HG02852 (cell line): ENCODE results near the gene EIF4EBP2.

ENCODE experiments used
- ATAC-seq: cut with Tn5 transposase; IDR thresholded peaks from one replicate; pipeline ENCODE4 v1.9.1; 2021; ENCODE audit warnings: mild to moderate bottlenecking, moderate library complexity; ENCODE audit not compliant: unreplicated experiment

Gene EIF4EBP2

DNA sequence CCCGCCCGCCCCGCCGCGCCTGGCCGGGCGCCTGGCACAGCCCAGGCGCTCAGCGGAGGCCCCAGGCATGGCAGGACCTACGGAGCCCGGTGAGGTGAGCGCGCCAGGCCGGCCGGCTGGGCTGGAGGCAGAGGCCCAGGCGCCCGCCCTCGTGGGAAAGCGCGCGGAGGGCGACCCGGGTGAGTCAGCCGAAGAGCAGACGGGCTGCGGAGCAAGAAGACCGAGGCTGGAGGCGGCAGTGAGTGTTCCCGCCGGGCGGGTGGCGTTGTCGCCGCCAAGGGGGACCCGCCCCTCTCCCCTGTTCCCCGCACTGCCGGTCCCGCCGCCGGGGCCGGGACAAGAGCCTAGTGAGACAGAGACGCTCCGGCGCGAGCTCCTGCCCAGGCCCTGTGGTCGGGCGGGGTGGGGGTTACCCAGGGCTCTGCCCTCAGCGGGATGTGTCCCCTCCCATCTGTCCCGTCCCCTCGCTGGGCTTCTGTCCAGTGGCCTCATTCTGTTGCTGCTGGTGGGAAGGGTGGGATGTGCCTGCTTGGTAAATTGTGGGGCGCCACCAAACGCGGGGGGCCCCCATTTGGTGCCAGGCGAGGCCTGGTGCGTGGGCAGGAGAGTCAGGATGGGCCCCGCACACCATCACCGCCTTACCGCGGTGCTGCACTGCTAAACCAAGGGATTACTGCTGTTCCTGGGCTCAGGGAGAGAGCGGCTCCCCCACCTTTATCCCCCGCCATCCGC, 54.5 kb downstream of the EIF4EBP2 start:
- ATAC-seq: no peak

DNA sequence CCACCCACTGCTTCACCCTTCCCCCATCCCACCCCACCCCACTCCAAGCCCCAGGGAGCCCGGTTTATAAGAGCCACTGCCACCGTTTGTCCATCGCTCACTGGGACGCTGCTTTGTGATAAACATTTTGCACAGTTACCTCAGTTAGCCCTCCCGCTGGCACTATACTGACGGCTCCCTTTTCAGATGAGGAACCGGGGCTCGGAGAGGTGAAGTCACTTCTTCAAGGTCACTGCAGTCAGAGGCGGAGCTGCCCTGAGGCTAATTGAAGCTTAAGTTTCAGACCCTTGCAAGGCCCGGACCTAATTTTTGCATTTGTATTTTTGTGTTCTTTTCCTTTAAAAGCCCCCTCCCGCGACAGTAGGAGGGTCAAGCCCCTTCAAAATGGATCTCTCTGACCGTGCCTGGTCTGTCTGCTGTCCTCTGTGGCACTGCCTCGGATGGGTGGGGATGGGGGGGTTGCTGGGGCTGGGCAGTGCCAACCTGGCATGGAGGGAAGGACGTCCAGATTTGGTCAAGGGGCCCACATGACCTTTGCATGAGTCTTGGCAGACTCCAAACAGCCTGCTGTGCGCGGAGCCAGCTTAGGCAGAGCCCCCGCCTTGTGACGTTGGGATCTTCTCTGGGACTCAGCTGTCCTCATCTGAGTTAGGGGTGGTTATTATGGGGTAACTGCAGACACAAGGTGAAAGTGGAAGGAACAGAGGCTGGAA, 55.3 kb downstream of the EIF4EBP2 start:
- no peak for ATAC-seq

GRCh38 chr10:70459774-70460490, 56.0 kb downstream of the EIF4EBP2 start:
- no peak for ATAC-seq

DNA sequence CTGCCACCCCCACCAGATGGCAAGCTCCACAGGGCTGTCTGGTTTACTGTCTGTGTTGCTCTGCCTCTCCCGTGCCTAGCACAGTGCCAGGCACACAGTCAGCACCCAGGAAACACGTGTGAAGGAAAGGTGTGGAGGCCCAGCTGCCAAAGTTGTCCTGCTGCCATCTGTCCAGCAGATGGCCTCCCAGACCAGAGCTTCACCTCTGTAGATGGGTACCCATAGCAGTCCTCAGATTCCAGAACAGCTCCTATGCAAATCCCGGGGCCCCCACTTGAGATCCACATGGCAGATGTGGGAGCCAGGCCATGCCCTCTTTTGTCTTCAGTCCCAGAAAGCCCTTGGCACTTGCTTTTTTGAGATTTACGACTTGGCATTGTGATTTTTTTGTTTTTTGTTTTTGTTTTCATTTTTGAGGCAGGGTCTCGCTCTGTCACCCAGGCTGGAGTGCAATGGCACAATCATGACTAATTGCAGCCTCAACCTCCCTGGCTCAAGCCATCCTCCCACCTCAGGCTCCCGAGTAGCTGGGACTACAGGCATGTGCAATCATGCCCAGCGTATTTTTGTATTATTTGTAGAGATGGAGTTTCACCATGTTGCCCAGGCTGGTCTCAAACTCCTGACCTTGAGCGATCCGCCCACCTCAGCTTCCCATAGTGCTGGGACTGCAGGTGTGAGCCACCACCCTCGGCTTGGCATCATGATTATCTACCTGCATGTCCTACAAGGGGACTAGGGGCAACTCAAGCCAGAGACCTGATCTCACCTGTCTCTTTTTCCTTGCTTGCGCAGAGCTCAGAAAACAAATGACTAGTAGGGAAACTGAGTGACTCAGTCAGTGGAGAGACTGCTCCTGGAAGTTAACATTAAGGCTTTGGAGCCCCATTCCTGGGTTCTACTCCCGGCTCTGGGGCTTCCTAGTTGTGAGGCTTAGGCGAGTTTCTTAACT, 57.7 kb downstream of the EIF4EBP2 start:
- peak; percentile 57 for ATAC-seq

DNA sequence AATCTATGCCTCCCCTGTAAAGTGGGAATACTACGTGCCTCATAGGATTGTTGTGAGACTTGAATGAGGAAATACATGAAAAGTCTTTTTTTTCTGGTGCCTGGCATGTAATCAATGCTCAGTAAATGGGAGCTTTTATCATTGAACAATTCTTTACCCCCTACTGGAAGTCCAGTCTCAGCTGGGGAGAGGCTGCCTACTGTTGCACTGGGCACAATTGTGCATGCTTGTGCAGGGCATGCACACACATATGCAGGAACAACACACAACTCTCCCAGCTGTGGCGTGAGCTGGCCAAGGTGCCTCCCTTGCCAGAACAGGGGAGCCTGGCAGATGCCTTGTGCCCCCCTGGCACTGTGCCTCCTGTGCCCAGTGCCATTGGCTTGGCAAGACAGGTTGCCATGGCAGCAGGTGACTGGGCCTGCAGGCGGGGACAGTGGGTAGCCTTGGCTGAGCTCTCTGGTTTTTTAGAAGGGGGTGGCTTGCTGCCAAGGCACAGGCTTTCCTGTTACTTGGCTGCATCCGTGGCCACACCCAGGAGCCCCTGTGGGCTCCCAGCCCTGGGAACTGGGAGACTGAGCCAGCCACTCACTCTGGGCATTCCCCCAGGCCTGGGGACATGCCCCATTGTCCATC, 58.5 kb downstream of the EIF4EBP2 start:
- no peak for ATAC-seq

GRCh38 chr10:70465278-70465677, 61.3 kb downstream of the EIF4EBP2 start:
- ATAC-seq: no peak

DNA sequence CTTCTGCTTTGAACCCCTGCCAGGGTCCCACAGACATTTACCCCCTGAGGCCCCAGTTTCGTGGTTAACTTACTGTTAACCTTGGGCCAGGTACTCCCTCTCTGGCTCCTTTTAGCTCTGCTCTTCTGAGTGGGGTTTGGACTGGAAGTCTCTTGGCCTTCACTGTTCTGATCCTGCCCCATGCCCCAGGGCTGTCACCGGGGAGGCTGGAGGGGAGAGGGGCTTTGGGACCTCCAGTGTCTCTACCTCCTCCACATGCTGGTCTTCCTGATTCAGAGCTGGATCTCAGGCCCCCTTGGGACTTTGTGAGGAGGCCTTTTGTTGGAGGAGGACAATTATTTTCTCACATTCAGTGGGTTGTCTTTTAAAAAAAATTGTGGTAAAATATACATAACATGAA, 61.9 kb downstream of the EIF4EBP2 start:
- no peak for ATAC-seq

DNA sequence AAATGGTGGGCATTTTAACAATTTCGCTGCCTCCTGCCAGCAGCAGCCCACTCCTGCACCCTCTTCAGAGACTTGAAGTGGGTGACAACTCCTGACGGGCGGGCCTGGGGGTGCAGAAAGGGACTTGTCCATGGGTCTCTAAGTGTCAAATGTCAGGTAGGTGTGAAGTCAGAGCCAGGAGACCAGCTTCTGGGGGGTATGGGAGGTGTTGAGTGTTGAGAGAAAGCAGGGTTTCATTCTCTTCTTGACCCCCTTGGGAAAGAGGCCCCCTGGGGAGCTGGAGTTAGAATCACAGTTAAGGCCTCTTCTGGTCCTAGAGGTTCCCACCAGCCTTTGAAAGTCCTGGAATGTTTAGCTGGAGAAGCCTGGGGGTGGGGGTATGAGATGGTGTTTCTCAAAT, 63.0 kb downstream of the EIF4EBP2 start:
- no peak for ATAC-seq

GRCh38 chr10:70472799-70473454, 69.0 kb downstream of the EIF4EBP2 start:
- ATAC-seq: no peak

DNA sequence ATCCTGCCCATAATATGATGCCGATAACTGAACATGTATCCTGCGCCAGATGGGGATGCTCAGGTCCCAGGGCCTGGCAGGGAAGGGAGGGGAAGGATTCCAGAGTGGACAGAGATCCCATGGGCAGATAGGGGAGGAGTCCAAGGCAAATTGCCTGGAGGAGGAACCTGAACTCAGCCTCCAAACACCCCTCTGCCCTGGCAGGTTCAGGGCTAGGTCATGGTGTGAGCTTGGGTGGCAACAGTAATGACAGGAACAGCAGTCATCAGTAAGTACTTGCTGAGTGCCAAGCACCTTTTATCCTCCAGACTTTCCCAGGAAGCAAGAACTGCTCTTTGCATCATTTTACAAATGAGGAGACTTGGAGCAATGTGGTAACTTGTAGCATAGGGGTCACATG, 70.8 kb downstream of the EIF4EBP2 start:
- no peak for ATAC-seq

- ATAC-seq: no peak
These were observed 71.7 kb downstream of the EIF4EBP2 start for GRCh38 chr10:70475661-70476060.

DNA sequence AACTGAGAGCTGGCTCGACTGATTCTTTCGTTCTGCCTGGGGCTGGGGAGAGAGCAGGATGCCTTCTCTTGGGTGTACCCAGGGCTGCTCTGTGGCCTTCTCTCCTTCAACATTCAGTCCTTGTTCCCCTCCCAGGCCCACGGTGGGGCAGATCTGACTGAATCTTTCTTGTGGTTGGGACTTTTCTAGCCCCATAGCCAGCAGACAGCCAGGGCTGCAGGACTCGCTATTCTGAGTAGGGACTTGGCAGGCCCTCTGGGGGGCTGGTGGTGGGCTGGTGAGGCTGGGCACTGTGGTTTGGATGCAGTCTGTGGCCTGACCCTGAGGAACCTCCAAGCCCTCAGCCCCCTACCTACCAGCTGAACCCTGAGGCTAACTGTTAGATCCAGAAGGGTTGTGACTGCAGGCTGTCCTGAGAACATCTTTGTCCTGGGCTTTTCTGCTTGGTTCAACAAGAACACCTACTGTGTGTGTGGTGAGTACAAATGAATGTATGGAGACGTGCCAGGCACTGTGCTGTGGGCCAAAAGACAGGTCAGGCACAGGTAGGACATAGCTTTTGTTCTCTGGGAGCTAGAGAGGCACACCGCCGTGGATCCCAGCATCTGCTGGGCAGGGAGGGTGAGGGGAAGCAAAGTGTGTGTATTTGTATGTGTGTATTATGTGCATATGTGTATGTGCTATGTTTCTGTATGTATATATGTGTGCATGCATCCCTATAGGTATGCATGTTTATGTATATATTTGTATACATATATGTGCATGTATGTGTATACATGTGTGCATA, 72.5 kb downstream of the EIF4EBP2 start:
- no peak for ATAC-seq

- ATAC-seq: no peak
These were observed 73.8 kb downstream of the EIF4EBP2 start for GRCh38 chr10:70477661-70478162.
